NCI-H460 (cell line): ENCODE measurements around the gene SLIT1. TPM values are rescaled to one million over a fixed set of nuclear protein-coding genes. Genes with fewer than 3 reads are reported as not detected.

Source experiments
- DNase-seq: peaks from one replicate; pipeline ENCODE4 v3.0.0-alpha.2; 2016; ENCODE audit warnings: low read depth; ENCODE audit errors: extremely low read depth
- total RNA-seq: library from RNA; depleted of rRNA; stranded (reverse); fragments of >200 nt; shearing (Covaris generic); gene quantifications from 2 replicates; pipeline ENCODE4 v1.2.3, GENCODE V29; 2014

Gene SLIT1
- total RNA-seq, 1 experiment from 2014 or later: 0.27 TPM

- DNase-seq: no peak
These were observed 173.3 kb downstream of the SLIT1 start for GRCh38 chr10:97012470-97012869.

GRCh38 chr10:97011397-97011796 lies 174.4 kb downstream of the SLIT1 start:
- DNase-seq: no peak

GRCh38 chr10:97010695-97011206 lies 175.0 kb downstream of the SLIT1 start:
- no peak for DNase-seq

GRCh38 chr10:97007417-97007816 lies 178.3 kb downstream of the SLIT1 start:
- DNase-seq: no peak

GRCh38 chr10:97006364-97006763 lies 179.4 kb downstream of the SLIT1 start:
- DNase-seq: no peak

- DNase-seq: no peak
These were observed 180.4 kb downstream of the SLIT1 start for GRCh38 chr10:97005349-97005748.

- no peak for DNase-seq
These were observed 181.2 kb downstream of the SLIT1 start for GRCh38 chr10:97004591-97004990.

GRCh38 chr10:97003804-97004201 lies 182.0 kb downstream of the SLIT1 start:
- DNase-seq: no peak

- no peak for DNase-seq
These were observed 182.5 kb downstream of the SLIT1 start for GRCh38 chr10:97003151-97003803.

- DNase-seq: no peak
These were observed 183.1 kb downstream of the SLIT1 start for GRCh38 chr10:97002670-97003069.

GRCh38 chr10:97001183-97001991 lies 184.4 kb downstream of the SLIT1 start:
- no peak for DNase-seq

GRCh38 chr10:97000487-97001182 lies 185.1 kb downstream of the SLIT1 start:
- no peak for DNase-seq

- no peak for DNase-seq
These were observed 185.8 kb downstream of the SLIT1 start for GRCh38 chr10:96999987-97000386.

GRCh38 chr10:96999337-96999736 lies 186.4 kb downstream of the SLIT1 start:
- no peak for DNase-seq

GRCh38 chr10:96998329-96998888 lies 187.3 kb downstream of the SLIT1 start:
- no peak for DNase-seq

GRCh38 chr10:96996275-96996965 lies 189.3 kb downstream of the SLIT1 start:
- DNase-seq: no peak

- no peak for DNase-seq
These were observed 189.9 kb downstream of the SLIT1 start for GRCh38 chr10:96995851-96996250.

- no peak for DNase-seq
These were observed 193.0 kb downstream of the SLIT1 start for GRCh38 chr10:96992721-96993120.

GRCh38 chr10:96991313-96991841 lies 194.4 kb downstream of the SLIT1 start:
- DNase-seq: no peak

GRCh38 chr10:96988426-96988825 lies 197.3 kb downstream of the SLIT1 start:
- DNase-seq: no peak
